Measurements from ENCODE around the gene EMP2. TPM values are rescaled to one million over a fixed set of nuclear protein-coding genes. Genes with fewer than 3 reads are reported as not detected.
A peak's percentile ranks its signal among the peaks of the same experiment; 100 is the strongest.
"Not testable (repeated sequence)": the region's sequence is repeated elsewhere in the genome, so short reads cannot be mapped to it uniquely, and the experiment has no call there.

EMP2 gene, protein sequence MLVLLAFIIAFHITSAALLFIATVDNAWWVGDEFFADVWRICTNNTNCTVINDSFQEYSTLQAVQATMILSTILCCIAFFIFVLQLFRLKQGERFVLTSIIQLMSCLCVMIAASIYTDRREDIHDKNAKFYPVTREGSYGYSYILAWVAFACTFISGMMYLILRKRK
- total RNA-seq (2014; rRNA removed; shearing (Covaris generic)): 38.0 and 41.7 TPM in 2 replicates

DNA sequence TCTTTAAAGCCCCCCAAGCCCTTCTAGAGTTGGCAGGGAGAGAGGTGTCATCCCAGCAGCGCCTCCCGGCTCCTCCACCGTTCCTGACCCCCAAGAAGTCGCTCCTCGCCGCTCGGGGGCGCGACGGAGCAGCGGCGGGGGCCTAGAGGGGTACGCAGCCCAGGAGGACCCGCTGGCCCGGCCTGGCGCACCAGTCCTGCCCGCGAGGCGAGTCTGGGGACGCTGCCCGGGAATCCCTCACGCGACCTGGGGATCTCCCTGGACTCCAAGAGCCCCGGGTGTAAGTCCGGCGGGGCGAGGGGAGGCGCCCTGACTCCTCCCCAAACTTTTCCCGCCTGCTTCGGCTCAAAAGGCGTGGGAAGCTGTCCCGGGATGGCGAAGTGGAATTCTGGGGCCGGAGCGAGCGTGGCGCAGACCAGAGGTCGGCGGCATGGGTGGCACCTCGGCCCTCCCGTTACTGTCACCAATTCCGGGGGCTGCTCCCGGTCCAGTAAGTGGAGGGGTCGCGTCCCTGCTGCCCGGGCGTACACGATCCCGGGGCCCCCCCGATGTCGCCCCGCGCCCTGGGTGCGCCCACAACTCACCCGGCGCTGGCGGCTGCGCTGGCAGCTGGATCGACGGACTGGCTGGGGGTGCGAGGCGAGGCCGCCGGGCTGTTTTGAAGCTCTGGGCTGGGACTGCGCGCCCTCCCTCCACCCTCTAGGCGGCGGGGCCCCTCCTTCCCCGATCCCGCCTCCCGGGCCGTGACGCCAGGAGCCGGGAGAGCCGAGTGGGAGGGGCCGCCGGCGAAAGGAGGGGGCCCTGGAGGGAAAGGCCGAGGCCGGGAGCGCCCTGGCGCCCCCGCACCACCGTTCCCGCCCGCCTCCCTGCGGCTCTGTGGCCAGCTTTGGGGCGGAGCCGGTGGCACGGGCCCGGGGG is at the start of gene EMP2:
Gene EMP2 (minus strand): TSS at position 634 of the 918 bp plus-strand sequence. CDS start 32,981 bp downstream, outside the sequence.
- DNase-seq (ENCODE audit: low spot score): peak; percentile 83

DNA sequence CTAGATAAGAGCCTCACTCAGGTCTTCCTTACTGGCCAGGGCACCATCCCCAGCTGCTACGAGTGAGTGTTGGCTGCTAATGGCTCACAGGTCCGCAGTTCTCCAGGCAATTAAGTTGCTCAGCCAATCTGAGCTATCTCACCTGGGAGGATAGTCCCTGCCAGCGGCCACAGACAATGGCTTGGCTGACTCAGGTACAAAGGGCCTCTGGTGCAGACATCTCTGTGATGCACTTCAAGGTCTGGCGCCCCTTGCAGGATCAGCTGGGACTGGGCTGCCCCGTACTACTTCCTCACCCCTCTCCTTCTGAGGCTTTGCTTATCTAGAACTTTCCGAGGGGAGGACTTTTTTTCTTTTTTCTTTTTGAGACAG is 49.2 kb upstream of the EMP2 start:
- DNase-seq (ENCODE audit: low spot score): no peak

DNA sequence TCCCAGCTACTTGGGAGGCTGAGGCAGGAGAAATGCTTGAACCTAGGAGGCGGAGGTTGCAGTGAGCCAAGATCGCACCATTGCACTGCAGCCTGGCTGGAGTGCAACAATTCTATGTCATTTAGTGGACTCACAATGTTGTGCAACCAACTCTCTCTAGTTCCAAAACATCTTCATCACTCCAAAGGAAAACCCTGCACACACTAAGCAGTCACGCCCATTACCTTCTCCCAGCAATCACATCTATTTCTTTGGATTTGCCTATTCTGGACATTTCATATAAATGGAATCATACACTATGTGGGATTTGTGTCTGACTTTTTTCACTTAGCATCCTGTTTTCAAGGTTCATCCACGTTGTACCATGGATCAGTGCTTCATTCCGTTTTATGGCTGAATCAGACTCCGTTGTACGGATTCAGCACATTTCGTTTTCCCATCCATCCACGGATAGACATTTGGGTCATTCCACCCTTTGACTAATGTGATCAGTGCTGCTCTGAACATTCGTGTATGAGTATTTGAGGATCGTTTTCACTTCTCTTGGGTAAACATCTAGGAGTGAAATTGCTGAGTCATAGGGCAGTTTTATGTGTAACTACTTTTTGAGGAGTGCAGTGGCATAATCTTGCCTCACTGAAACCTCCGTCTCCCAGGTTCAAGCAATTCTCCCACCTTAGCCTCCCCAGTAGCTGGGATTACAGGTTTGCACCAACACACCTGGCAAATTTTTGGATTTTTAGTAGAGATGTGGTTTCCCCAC is 45.4 kb upstream of the EMP2 start:
- peak; percentile 19 for DNase-seq (ENCODE audit: low spot score)

DNA sequence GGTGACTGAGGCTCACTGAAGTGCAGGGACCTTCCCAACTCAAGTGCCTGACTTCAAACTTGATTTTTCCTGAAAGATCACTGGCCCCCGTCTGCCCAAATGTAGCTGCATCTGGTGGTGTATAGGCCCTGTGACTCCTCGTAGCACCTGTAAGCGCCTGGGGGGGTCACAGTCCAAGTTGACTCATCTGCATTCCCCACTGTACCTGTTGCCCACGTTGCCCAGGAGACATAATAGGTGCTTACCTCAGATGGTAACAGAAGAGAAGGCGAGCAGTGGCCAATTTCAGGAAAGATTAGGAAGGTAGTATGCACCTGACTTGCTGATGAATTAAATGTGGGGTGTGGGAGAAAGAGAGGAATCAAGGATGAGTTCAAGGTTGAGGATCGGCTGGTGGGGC is 44.1 kb upstream of the EMP2 start:
- DNase-seq (ENCODE audit: low spot score): peak; percentile 27

DNA sequence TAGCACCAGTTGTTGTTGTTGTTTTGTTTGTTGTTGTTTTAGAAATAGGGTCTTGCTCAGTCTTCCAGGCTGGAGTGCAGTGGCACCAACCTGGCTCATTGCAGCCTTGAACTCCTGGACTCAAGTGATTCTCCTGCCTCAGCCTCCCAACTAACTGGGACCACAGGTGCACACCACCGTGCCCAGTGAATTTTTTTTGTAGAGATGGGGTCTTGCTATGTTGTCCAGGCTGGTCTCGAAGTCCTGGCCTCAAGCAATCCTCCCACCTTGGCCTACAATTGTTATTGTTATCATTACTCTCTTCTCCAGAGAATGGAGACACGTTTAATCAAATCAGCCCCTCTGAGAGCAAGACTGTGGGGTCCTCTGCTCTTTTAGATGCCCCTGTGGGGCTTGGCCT is 42.7 kb upstream of the EMP2 start:
- DNase-seq (ENCODE audit: low spot score): no peak

DNA sequence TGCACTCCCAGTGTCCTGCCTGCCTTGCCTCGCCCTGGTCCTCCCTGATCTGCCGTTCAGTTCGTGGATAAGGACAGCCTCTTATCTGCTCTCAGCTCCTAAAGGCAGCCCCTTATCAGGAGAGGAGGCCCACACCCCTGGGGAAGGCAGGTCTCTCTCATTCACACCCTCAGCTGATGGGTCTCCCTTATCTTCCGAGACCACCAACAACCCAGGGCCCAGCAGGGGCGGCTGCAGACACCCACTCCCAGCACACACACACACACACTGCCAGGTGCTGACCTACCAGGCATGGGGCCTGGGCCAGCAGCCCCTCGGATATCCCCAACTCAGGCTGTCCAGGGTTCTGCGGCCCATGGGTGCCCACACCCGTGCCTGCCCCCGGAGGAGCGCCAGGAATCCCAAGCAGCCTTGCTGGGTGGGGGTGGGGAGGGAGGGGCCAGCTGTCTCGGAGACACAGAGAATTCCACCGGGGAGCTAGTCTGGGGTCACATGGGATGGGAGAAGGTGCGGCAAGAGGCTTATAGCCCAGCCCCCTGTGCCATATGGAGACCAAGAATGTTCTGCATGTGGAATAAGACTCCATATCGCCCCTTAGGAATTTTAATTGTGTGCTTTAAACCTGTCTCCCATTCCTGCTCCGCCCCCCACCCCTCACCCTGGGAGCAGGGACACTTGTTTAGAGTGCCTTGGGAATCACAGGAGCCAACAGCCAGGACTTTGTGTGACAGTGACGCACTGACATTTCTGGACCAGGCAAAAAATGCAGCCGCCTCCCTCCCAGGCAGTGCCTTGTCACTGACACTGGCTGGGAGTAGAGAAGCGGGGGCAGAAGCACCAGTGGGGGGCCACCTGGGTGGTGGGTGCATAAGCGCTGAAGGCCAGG is 41.9 kb upstream of the EMP2 start:
- no peak for DNase-seq (ENCODE audit: low spot score)

DNA sequence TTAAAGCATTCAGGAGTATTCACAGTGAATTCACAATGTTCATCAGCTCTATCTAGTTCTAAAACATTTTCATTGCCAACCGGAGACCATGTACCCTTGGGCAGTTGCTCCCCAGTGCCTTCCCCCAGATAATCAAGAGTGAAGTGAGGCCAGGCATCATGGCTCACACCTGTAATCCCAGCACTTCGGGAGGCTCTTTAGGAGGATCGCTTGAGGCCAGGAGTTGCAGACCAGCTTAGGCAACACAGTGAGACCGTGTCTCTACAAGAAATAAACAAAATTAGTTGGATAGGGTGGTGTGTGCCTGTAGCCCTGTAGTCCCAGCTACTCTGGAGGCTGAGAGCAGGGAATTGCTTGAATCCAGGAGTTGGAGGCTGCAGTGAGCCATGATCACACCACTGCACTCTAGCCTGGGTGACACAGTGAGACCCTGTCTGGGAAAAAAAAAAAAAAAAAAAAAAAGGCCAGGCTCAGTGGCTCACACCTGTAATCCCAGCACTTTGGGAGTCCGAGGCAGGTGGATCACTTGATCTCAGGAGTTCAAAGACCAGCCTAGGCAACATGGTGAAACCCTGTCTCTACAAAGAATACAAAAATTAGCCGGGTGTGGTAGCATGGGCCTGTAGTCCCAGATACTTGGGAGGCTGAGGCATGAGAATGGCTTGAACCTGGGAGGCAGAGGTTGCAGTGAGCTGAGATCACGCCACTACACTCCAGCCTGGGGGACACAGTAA is 41.0 kb upstream of the EMP2 start:
- not testable (repeated sequence) for DNase-seq (ENCODE audit: low spot score)

DNA sequence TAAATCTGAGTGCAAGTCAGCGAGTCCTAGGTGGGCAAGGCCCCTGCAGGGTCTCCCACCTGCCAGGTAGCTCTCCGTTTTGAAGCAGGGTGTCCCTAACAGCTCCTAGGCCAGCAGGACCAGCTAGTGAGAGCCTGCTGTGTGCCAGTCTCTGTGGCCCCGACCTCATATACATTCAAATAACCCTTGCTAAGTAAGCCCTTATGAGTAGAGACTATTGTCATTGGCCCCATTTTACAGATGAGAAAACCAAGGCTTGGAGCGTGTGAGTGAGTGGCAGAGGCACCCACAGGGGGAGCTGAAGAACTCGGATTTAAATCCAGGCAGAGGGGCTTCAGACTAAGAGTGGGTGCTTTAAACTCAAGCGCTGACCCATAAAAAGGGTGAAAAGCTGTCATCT is 39.7 kb upstream of the EMP2 start:
- no peak for DNase-seq (ENCODE audit: low spot score)

DNA sequence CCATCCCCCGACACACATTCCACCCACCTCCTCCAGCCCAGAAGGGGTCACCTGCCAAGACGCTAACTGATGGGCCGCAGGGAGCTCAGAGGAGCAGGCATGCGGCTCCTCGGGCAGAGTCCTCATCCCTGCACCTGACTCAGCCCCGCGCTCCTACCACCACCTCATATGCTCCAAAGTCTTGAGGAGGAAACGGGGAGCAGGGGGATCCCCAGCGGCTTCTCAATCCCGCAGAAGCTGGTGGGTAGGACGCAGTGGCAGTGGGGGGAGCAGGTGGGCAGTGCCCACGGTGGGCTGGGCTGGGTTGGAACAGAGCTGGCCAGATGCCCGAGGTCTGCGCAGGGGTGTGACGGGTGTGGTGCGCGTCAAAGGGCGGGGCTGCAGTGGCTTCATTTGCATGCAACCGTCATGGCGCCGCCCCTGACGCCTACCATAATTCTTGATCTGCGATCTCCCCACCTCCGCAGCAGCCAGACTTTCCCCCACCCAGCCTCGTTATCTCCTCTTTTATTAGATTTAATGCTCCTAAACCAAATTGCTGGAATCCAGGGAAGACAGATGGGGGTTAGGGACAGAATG is 39.0 kb upstream of the EMP2 start:
- peak; percentile 35 for DNase-seq (ENCODE audit: low spot score)

DNA sequence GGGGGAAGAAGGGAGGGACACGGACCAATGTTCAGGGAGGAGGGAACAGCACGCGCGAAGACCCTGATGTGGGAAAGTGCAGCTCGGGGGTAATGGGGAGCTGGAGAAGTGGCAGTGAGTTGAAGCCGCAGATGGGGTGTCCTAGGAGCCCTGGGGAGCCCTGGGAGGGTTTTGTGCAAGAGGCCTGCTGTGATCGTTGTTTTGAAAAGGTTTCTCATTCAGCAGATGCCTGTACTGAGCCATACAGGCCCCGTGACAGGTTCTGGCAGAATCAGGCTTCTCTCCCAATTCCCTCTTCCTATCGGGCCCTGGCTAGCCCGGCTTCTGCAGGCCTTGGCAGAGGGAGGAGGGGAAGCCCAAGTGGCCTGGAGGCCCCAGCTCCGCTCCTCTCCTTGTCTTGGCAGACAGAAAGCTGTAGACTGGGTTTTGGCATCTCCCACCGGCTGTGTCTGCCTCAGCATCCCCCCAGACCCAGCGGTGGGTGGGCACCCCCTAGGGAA is 38.4 kb upstream of the EMP2 start:
- no peak for DNase-seq (ENCODE audit: low spot score)

DNA sequence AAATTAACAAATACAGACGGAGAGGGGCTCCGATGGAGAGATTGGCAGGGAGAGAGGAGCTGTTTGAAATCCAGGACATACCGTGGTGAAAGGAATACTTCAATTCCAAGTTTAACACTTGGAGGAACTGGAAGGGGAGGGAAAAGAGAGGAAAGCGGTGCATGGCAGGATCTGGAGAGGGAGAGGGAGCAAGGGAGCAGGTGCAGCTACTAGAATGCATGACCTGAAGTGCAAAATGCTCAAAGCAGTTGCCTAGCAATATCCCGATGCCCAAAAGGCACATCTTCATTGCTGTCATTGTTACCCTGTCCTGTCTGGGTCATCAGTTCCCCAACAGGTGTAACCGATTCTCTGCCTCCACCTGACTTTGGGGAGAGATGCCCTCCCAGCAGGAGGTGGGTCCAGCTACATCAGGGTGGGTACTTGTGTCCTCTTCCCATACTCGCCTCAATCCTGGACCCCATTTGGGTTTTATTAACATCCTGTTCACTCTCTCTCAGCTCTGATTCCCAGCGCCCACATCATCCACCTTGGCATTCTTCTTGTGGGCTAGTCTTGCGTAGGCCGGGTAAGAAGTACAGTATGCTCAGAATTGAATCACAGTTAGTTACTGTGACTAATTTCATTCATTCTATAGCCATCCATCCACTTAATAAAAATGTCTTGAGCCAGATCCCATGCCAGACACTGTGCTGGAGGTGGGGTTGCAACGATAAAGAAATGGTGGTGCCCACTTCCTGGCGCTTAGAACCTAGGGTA is 37.4 kb upstream of the EMP2 start:
- DNase-seq (ENCODE audit: low spot score): peak; percentile 7

DNA sequence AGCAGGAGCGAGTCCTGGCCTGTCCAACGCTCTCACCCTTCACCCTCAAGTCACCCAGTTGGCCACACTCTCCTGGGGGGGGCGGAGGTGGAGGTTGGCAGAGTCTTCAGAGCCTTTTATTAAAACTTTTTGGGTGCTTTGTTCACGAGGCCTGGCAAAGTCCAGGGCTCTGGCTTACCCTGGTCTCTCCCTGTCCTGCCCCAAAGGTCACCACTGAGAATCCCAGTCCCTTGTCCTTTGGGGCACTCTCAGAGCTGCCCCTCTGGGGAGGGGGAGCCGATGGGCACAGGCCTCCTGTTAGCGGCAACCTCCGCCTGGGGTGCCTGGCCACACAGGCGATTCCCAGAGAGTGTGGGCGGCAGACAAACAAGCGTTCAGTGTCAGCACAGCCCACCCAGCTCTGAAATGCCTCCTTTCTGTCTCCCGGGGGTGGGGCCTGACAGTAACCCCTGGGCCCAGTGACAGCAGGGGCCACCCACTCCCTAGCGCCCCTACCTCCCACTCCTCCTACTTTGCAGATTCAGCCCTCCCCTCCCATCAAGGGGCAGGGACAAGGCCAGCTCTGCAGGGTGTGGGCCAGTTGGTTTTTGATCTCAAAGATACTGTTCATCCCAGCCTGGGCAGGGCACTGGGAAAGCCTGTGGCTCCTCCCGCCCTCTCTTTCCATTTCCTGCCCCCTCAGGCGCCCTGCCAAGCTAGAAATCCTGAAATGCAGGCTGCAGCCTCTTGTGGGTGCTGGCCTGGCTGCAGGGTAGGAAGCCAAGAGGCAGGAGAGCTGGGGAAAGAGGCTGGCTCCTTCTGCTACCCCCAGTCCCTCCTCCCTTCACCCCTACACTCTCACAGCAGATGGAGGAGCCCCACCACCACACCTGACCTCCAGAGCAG is 36.6 kb upstream of the EMP2 start:
- DNase-seq (ENCODE audit: low spot score): peak; percentile 86

DNA sequence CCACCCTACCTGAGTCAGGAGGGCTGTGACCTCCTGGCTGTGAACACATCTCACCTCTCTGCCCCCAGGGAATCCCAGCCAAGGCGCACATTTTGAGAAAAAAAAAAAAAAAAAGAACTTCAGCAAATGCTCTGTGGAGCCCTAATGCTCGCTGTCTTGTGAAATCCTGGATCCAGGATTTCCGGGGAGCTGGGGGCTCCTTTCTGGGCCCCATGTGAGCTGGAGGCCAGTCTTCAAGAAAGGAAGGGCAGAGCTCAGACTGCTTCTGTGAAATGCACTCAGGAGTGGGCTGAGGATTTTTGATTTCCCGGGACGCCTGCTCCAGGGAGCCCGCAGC is 36.0 kb upstream of the EMP2 start:
- no peak for DNase-seq (ENCODE audit: low spot score)

DNA sequence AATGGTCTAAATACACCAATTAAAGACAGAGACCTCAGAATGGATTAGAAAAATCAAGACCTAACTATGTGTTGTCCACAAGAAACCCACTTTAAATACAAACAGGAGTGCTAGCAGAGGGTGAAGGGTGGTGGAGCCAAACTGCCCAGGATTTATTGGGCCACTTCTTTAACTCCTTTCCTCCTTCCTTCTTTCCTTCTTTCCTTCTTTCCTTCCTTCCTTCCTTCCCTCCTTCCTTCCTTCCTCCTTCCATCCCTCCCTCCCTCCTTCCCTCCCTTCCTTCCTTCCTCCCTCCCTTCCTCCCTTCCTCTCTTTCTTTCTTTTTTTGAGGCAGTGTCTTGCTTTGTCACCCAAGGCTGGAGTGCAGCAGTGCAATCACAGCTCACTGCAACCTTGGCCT is 34.3 kb upstream of the EMP2 start:
- DNase-seq (ENCODE audit: low spot score): no peak

DNA sequence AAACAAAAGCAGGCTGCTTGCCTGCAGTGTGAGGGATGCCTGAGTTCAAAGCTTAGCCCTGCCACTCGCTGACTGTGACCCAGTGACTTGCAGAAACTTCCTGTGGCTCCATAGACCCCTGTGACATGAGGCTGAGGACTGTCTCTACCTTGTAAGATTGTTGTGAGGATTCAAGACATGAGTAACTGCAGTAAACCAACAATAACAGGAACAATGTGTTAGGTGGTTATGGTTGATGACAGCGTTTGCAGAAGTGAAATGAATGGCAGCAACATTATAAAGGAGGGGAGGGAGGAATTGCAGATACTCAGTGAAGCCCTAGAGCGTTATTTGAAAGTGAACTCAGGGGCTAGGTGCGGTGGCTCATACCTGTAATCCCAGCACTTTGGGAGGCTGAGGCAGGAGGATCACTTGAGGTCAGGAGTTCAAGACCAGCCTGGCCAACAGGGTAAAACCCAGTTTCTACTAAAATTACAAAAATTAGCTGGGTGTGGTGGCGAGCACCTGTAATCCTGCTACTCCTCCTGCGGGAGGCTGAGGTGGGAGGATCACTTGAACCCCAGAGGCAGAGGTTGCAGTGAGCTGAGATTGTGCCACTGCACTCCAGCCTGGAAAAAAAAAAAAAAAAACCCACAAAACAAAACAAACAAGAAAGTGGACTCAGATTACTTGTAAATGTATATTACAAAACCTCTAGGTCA is 33.5 kb upstream of the EMP2 start:
- no peak for DNase-seq (ENCODE audit: low spot score)

DNA sequence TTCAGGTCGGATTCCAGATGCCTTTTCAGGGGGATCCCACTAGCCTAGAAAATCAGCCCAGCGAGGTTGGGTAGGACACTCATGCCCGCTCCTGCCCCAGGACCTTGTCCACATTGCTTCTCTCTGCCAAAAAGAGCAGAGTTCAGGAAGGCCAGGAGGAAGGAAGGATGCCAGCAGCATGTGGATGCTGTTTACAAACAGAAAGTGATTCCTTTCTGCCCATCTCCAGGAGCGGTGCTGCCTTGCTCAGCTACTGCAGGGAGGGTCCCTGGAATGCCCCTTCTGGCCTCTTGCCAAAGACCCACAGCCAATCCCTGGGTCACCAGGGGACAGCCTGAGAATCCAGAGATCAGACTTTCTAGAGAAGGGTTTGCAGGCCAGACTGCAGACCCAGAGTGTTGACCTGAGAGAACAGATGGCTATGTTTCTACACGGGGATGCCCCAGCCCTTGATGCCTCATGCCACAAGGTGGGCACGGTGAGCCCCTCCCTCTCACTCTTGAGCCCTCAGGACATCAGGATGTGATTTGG is 32.3 kb upstream of the EMP2 start:
- no peak for DNase-seq (ENCODE audit: low spot score)

DNA sequence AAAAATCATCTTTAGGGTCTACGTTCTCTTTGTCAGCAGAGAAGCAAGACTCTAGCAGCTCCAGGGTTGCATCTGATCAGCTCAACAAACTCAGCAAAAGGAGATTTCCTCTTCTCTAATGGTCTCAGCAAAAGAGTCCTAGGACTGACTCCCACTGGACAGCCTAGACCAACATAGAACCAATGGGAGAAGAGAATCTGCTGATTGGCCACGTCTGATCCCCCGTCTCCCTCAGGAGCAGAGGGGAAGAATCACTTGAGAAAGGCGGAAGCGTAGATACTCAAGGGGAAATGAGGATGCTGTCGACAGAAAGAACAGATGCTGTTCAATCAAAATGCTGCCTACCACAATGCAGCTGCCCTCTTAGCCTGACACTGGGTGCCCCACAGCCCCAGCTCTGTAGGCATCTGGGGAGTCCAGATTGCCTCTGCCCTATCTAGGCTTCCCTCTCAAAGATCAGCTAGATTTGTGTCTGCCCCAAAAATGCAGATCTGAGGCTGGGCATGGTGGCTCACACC is 31.5 kb upstream of the EMP2 start:
- no peak for DNase-seq (ENCODE audit: low spot score)
